ENCODE measurements around the gene GORASP2.

- TF ChIP-seq SUZ12 (IDR thresholded peaks at IDR 0.05; ENCODE audit: extremely low read depth, insufficient read depth, insufficient read length) (no peak), YY1 (IDR thresholded peaks at IDR 0.05; ENCODE audit: insufficient read depth, insufficient read length) (no peak), ZNF274 (IDR thresholded peaks at IDR 0.05; ENCODE audit: low read depth, low read length) (no peak)
These were observed 11.7 kb upstream of the GORASP2 start for GRCh38 chr2:170917219-170917913.

Measured in NT2/D1 (cell line).